Measurements from ENCODE around the gene CFAP410.
A peak's percentile ranks its signal among the peaks of the same experiment; 100 is the strongest.
"Not testable (repeated sequence)": the region's sequence is repeated elsewhere in the genome, so short reads cannot be mapped to it uniquely, and the experiment has no call there.

The CFAP410 gene

GRCh38 chr21:44296916-44297315, 42.3 kb downstream of the CFAP410 start:
- no peak for DNase-seq

GRCh38 chr21:44296103-44296519, 43.1 kb downstream of the CFAP410 start:
- no peak for DNase-seq

GRCh38 chr21:44295646-44296045, 43.5 kb downstream of the CFAP410 start:
- peak; percentile 5 for DNase-seq

GRCh38 chr21:44295163-44295573, 44.0 kb downstream of the CFAP410 start:
- no peak for DNase-seq

GRCh38 chr21:44294391-44295162, 44.6 kb downstream of the CFAP410 start:
- peak; percentile 9 for DNase-seq

- DNase-seq, result peak; percentile 73
These were observed 45.5 kb downstream of the CFAP410 start for GRCh38 chr21:44293551-44294231.

- no peak for DNase-seq
These were observed 46.4 kb downstream of the CFAP410 start for GRCh38 chr21:44292812-44293195.

GRCh38 chr21:44291936-44292811, 47.0 kb downstream of the CFAP410 start:
- DNase-seq, result no peak

GRCh38 chr21:44291078-44291935, 47.9 kb downstream of the CFAP410 start:
- DNase-seq, result no peak

- no peak for DNase-seq
These were observed 48.7 kb downstream of the CFAP410 start for GRCh38 chr21:44290327-44291077.

- no peak for DNase-seq
These were observed 49.7 kb downstream of the CFAP410 start for GRCh38 chr21:44289381-44290010.

- no peak for DNase-seq
These were observed 50.7 kb downstream of the CFAP410 start for GRCh38 chr21:44288251-44289110.

- DNase-seq, result no peak
These were observed 52.2 kb downstream of the CFAP410 start for GRCh38 chr21:44286716-44287632.

GRCh38 chr21:44286086-44286715, 53.0 kb downstream of the CFAP410 start:
- DNase-seq, result no peak

GRCh38 chr21:44285138-44285992, 53.8 kb downstream of the CFAP410 start, which contains the start of gene AIRE:
Gene AIRE, plus strand, starts transcription at chr21:44285876. Its CDS starts 131 bp downstream, at chr21:44286007.
- no peak for DNase-seq

GRCh38 chr21:44283948-44284347, 55.2 kb downstream of the CFAP410 start:
- no peak for DNase-seq

GRCh38 chr21:44283211-44283785, 55.9 kb downstream of the CFAP410 start:
- not testable (repeated sequence) for DNase-seq
